Heart right ventricle (tissue), 16 donors: Measurements from ENCODE around the gene HRCT1. TPM values are rescaled to one million over a fixed set of nuclear protein-coding genes. Genes with fewer than 3 reads are reported as not detected.
A peak's percentile ranks its signal among the peaks of the same experiment; 100 is the strongest.

Experiments used
- ATAC-seq, 8 donors: fragments of 200-7000 bp; cut with Tn5 transposase; one replicate each; pipeline ENCODE4 v1.9.1; 2020; ENCODE audit warnings: mild to moderate bottlenecking in 8 of 8, moderate library complexity in 8 of 8, moderate number of reproducible peaks in 1 of 8
- DNase-seq, 2 donors: peaks; one replicate each; pipeline ENCODE4 v3.0.0-alpha.2; 2020
- H3K27ac ChIP-seq, 10 donors: fragments of 200-600 bp; sonication (generic) in 2 of 10; one replicate each; pipeline versions ENCODE4 v1.5.0 to v1.8.0; 2020 to 2022; ENCODE audit warnings: mild to moderate bottlenecking in 3 of 10
- H3K27me3 ChIP-seq, 7 donors: fragments of 200-600 bp; one replicate each; pipeline ENCODE4 v1.8.0; 2021 to 2022; ENCODE audit warnings: mild to moderate bottlenecking in 2 of 7
- H3K36me3 ChIP-seq, 9 donors: fragments of 200-600 bp; sonication (generic) in 1 of 9; one replicate each; pipeline versions ENCODE4 v1.5.0 to v1.8.0; 2020 to 2022; ENCODE audit warnings: mild to moderate bottlenecking in 2 of 9
- H3K4me1 ChIP-seq, 9 donors: fragments of 200-600 bp; sonication (generic) in 1 of 9; one replicate each; pipeline versions ENCODE4 v1.5.0 to v1.8.0; 2020 to 2022; ENCODE audit warnings: mild to moderate bottlenecking in 4 of 9
- H3K4me3 ChIP-seq, 10 donors: fragments of 200-600 bp; sonication (generic) in 2 of 10; one replicate each; pipeline versions ENCODE4 v1.5.0 to v1.8.0; 2020 to 2022; ENCODE audit warnings: mild to moderate bottlenecking in 7 of 10, moderate library complexity in 2 of 10
- H3K9me3 ChIP-seq, 11 donors: fragments of 200-600 bp in 10 of 11; sonication (generic) in 2 of 11; one replicate each; pipeline versions ENCODE4 v1.5.0 to v1.8.0; 2013 to 2022; ENCODE audit warnings: mild to moderate bottlenecking in 2 of 11, control low read depth in 1 of 11, moderate library complexity in 1 of 11
- WGBS, 2 donors: extraction: QIAGEN DNeasy Blood & Tissue Kit; methylation state at CpG; one replicate each; pipeline ENCODE4 v1.1.7; 2013; ENCODE audit warnings: inconsistent platforms in 1 of 2; 5-methylcytosine and 5-hydroxymethylcytosine counted together
- intact Hi-C, 10 donors: fragments of 100-400 bp; cut with DNase I; formaldehyde crosslinking; loops; one replicate each; pipeline versions ENCODE4 v1.11.1 to v1.14.2; 2022
- polyA plus RNA-seq, 2 donors: library from polyadenylated mRNA; stranded (reverse); fragments of 200-250 nt; gene quantifications; one replicate each; pipeline ENCODE4 v1.2.3, GENCODE V29; 2013
- total RNA-seq, 10 donors: library from RNA; stranded (reverse); fragmentation: NEBNext Ultra II Directional in 3 of 10; extraction: Animal tissue kit (Norgen Biotek cat#: 25700) in 3 of 10; gene quantifications; one replicate each; pipeline versions ENCODE4 v1.2.1 to v1.2.4, GENCODE V29; 2021 to 2023
- TF ChIP-seq, protein P1 (sequence below), 9 donors: fragments of 200-600 bp; sonication (generic) in 2 of 9; IDR thresholded peaks; one replicate each; pipeline versions ENCODE4 v1.5.0 to v1.8.0; 2021 to 2022; ENCODE audit warnings: antibody characterized with exemption in 9 of 9, mild to moderate bottlenecking in 5 of 9, moderate library complexity in 1 of 9
- donor health status: Arrhythmogenic right ventricular cardiomyopathy.
- donor health status: ischemic (EF 13 %, LVEDD 7.1; RV severe dilation, severe dysfunction).
- donor health status: healthy with polysubstance abuse.
- donor health status: DM: no; HTN: yes; CAD: no.
- donor health status: DM: no; HTN: no; CAD: no.
- donor health status: ischemic (EF 25% LVEDD 6.9; RV normal size, moderate dysfunction).
- donor health status: ischemic (EF 25% LVEDD 5.7; RV mildly dilated, moderate dysfunction).
- donor health status: healthy.
- donor health status: DM: yes; HTN: yes; CAD: no.
- donor health status: Ischemic cardiomyopathy.
- donor health status: ischemic (EF 35%, LVEDD 5.7; RV mildly dilated, moderate dysfunction).
- donor health status: nonischemic (EF 11% LVEDD 7.7; RV severe dilation, severe dysfunction).
- donor health status: DM: yes; HTN: yes; CAD: no.
- donor health status: PGD.
- donor health status: ischemic (EF 29% LVEDD 5.4; RV normal size, mild dysfunction).
- donor health status: nonischemic (EF 23%, LVEDD 6.1; RV moderate dilation, normal function).

HRCT1 gene
- total and polyA plus RNA-seq, 12 donors, result 1.5 to 13.9 (median 3.2) TPM

DNA sequence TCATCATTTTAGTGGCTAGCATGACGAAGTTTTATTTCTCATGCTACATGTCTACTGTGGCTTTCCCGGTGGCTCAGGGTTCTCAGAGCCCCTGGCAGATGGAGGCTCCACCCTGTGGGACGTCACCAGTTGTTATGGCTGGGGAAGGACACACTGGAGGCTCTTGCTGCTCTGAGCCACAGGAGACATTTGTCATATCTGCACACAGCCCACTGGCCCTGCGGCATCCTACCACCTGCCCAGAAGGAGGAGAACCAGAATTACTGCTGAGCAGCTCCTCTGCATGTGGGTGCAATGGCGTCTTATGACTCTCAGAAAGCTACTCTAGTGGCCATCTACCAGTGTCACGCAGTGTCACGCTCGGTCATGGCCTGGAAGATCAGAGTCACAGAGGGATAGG is 42.4 kb upstream of the HRCT1 start:
- DNase-seq, result no peak
- H3K9me3 ChIP-seq, result no peaks in the 10 kb centered on the region
- H3K27me3 ChIP-seq, result peaks cover 0 to 60% (median 5%) of the 10 kb centered on the region in 7 donors
- H3K4me1 ChIP-seq, result peaks cover 0 to 30% (median 0%) of the 10 kb centered on the region in 9 donors
- intact Hi-C loops, result no loop called here
- ATAC-seq, result peak in 1 of 8 donors; percentile 26
- no peak overlapping the region for H3K27ac ChIP-seq
- no peak overlapping the region for H3K4me3 ChIP-seq
- no peaks in the 10 kb centered on the region for H3K36me3 ChIP-seq
- TF ChIP-seq, protein P1, sequence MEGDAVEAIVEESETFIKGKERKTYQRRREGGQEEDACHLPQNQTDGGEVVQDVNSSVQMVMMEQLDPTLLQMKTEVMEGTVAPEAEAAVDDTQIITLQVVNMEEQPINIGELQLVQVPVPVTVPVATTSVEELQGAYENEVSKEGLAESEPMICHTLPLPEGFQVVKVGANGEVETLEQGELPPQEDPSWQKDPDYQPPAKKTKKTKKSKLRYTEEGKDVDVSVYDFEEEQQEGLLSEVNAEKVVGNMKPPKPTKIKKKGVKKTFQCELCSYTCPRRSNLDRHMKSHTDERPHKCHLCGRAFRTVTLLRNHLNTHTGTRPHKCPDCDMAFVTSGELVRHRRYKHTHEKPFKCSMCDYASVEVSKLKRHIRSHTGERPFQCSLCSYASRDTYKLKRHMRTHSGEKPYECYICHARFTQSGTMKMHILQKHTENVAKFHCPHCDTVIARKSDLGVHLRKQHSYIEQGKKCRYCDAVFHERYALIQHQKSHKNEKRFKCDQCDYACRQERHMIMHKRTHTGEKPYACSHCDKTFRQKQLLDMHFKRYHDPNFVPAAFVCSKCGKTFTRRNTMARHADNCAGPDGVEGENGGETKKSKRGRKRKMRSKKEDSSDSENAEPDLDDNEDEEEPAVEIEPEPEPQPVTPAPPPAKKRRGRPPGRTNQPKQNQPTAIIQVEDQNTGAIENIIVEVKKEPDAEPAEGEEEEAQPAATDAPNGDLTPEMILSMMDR (IDR thresholded peaks at IDR 0.05), result no peak
- WGBS, 2 donors, result 69 to 82% methylated on average over 8 of the region's 8 CpGs

DNA sequence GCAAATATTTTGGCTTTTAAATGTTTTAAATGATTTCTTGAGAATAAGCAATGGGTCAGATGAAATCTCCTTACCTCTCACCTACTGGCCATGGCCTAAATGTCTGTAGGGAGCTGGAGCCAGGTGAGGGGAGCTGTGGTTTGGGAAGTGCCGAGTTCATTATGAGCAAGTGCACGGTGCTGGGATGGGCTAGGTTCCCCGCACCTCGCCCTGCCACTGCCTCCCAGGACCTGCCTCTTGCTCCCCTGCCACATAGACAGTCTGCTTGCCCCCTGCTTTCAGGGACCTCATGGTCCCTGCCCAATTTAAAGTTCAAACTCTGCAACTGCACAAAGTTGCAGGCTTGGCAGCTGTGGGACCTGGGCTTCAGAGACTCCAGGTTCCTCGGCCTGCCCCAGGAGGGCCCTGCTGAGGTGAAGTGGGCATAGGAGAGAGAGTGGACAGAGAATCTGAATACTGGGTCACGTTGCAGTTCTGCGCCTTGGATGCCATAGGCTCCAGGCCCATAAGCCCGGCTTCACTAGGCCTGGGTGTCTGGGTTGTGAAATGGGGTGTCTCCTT is 41.2 kb upstream of the HRCT1 start:
- Histone ChIP-seq H3K4me3 (no peak overlapping the region), H3K36me3 (no peaks in the 10 kb centered on the region), H3K27ac (no peak overlapping the region), H3K9me3 (no peaks in the 10 kb centered on the region), H3K27me3 (peaks cover 0 to 48% (median 9%) of the 10 kb centered on the region in 7 donors), H3K4me1 (peaks cover 0 to 18% (median 0%) of the 10 kb centered on the region in 9 donors)
- ATAC-seq, result no peak
- TF ChIP-seq, protein P1 (IDR thresholded peaks at IDR 0.05), result no peak
- DNase-seq, result no peak
- intact Hi-C loops, result no loop called here
- WGBS, 2 donors, result 90 to 93% methylated on average over 8 of the region's 8 CpGs

DNA sequence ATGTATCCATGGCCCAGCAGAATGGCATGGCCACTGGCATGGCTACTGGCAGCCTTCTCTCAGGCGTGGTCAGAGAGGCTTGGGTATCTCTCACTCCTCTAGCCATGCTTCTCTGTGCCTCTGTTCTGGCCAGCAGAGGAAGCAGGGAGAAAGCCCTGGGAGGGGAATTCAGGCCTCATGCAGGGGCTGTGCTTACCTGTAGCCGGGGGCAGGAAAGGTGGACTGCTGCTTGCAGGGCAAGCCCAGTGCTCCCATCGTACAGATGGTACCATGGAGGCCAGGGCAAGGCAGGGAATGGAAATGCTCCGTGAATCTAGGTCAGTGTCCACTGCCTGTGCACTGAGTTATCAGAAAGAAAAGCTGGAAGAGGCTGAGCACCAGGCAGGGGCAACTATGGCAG is 38.5 kb upstream of the HRCT1 start:
- Histone ChIP-seq H3K27ac (no peak overlapping the region), H3K36me3 (no peaks in the 10 kb centered on the region), H3K4me3 (no peak overlapping the region), H3K27me3 (peaks cover 0 to 30% (median 8%) of the 10 kb centered on the region in 7 donors), H3K9me3 (no peaks in the 10 kb centered on the region), H3K4me1 (peaks cover 0 to 14% (median 0%) of the 10 kb centered on the region in 9 donors)
- ATAC-seq (no peak), DNase-seq (no peak)
- TF ChIP-seq, protein P1 (IDR thresholded peaks at IDR 0.05), result no peak
- WGBS, 2 donors, result 93% methylated on average over 4 of the region's 4 CpGs
- intact Hi-C loops, result no loop called here

DNA sequence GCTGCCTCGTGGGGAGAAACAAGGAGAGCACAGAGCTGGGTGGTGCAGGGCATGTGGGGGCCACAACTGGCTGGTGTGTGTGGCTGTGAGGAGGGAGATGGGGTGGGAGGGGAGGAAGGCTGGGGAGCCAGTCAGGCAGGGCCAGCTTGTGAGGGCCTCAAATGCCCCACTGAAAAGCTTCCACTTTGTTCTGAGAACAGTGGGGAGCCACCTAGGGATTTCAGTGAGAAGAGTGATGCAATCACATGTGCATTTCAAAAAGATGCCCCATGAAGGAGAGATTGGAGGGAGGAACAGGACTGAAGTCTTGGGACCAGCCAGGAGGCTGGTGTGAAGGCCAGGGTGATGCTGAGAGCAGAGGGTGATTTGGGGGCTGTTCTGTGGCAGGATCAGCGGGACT is 37.1 kb upstream of the HRCT1 start:
- WGBS, 2 donors, result 71 to 87% methylated on average over 2 of the region's 2 CpGs
- ATAC-seq (no peak), DNase-seq (no peak)
- Histone ChIP-seq H3K9me3 (no peaks in the 10 kb centered on the region), H3K4me1 (peaks cover 0 to 10% (median 0%) of the 10 kb centered on the region in 9 donors), H3K4me3 (no peak overlapping the region), H3K27ac (no peak overlapping the region), H3K36me3 (no peaks in the 10 kb centered on the region), H3K27me3 (peaks cover 0 to 26% (median 8%) of the 10 kb centered on the region in 7 donors)
- TF ChIP-seq, protein P1 (IDR thresholded peaks at IDR 0.05), result no peak
- intact Hi-C loops, result no loop called here
